HG02678 (cell line): ENCODE measurements around the gene TAS2R1.

Experiments
- ATAC-seq: cut with Tn5 transposase; IDR thresholded peaks from one replicate; pipeline ENCODE4 v1.9.1; 2021; ENCODE audit warnings: mild to moderate bottlenecking, moderate library complexity; ENCODE audit not compliant: unreplicated experiment

TAS2R1 gene

DNA sequence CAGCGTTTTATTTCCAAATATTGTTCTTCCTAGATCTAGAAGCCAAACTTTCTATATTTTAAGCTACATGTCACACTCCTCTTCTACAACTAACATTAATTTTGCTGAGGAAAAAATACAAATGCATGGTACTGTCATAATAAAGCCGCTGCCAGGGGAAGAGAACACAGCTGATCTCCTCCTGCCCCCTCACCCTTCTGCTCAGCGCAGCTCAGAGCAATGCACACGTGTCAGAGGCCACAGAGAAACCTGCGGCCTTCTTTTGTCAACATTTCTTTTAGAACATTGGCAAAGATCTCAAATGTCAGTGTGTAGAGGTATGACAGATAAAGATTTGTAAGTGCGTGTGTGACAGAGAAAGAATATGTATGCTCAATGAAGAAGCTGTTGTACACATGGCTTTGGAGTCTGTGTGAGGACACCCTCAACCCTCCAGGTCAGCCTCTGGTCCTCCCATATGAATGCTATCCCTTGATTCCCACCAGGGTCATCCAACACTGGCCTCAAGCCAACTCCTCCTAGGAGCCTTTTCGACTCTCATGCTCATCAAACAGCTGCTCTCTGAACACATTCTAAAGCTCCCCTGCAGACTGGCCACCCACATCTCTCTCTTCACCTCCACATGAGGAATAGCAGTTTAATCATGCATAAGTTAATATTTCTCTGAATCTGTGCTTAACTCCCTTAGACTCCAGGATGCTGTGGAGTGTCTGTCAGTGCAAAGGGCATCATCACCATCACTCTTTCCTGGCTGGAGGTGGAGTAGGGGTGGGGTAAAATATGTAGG, 40.9 kb downstream of the TAS2R1 start:
- no peak for ATAC-seq

DNA sequence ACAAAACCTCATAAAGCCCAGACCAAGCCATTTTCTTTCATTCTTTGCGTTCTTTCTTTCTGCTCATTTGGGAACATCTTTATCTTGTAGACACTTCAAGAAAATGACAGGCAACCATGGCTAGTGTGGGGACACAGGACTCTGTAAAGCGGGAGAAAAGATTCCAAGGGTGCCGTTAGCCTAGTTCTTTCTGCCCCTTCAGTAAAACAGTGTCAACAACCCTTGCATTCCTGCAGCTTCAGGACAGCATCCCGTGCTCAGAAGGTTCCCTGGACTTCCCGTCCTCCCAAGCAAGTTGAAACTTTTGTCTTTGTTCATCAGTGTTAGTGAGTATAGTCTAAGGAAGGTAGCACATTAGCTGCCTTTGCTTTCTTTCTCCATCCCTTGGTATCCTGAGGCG, 41.9 kb downstream of the TAS2R1 start:
- ATAC-seq: no peak

DNA sequence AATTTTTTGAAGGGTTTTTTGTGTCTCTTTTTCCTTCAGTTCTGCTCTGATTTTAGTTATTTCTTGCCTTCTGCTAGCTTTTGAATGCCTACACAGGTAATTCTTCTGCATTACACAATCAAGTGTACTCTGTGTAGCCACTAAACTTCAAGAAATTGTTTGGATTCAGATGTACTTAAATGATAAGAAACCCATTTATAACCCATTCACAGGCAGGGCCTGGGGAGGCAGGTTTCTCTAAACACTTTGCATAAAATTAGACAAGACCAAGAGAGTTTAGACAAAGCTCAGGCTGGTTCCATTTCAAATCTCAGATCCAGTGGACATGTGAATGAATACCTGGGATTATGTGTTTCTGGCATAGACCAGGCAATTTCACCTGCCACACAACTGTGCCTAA, 43.0 kb downstream of the TAS2R1 start:
- no peak for ATAC-seq

DNA sequence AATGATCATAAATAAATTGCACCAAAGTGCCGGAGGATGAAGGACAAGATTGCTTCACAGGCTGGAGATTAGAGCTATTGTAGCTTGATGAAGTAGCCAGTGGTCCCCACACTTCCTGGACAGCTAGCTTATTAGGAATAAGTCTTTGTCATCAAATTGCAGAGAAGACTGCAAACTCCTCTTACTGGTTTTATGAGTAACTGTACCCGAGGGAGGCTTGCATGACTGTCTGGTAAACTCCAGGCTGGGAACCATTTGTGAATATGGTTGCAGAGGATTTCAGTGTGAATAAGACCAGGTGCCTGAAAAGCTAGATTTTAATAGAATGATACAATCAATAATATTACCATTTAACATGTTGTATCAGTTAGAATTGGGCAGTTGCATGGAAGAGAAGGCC, 47.7 kb downstream of the TAS2R1 start:
- ATAC-seq: no peak
